HG03521 (cell line): ENCODE data around the gene PHF21A.
"Not testable (repeated sequence)": the region's sequence is repeated elsewhere in the genome, so short reads cannot be mapped to it uniquely, and the experiment has no call there.

Experiments used
- ATAC-seq: cut with Tn5 transposase; IDR thresholded peaks from one replicate; pipeline ENCODE4 v1.9.1; 2021; ENCODE audit warnings: mild to moderate bottlenecking, moderate library complexity; ENCODE audit not compliant: unreplicated experiment

Gene PHF21A

DNA sequence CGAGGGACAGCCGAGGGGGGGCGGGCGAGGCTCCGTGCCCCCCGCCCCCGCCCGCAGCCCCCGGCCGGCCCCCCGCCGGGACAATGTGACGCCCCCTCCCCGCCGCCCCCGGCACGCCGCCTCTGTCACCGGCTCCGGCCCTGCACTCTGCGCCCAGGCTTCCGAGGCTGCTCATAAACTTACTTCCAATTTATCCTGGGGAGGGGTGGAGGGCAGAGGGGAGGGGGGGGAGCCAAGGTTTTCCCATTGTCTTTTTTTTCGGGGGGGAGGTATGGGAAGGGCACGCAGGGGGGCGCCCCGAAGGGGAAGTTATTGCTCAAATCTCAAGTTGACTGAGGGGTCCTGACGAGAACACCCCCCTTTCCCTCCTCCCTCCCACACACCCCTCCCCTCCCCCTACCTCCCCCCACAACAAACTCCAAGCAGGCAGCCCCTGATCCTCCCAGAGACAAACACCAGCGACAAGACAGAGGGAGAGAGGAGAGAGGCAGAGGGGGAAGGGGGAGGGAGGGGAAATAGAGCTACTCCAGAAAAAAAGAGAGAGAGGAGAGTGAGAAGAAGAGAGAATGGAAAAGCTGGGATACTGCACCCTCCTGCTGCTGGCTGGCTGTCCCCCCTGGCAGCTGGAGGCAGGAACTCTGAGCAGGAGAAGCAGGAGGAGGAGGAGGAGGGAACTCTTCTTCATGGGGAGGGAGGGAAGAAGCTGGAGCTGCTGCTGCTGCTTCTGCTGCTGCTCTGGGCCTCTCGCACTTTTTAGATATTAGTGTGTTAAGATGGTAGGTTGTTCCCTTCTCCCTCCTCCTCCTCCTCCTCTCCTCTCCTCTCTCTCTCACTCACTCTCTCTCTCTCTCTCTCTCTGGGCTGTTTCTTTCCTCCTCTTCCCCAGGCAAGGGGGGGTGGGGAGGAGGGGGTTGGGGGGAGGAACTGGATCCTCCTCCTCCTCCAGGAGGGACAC is 631 bp downstream of the PHF21A start:
- peak; percentile 5 for ATAC-seq

DNA sequence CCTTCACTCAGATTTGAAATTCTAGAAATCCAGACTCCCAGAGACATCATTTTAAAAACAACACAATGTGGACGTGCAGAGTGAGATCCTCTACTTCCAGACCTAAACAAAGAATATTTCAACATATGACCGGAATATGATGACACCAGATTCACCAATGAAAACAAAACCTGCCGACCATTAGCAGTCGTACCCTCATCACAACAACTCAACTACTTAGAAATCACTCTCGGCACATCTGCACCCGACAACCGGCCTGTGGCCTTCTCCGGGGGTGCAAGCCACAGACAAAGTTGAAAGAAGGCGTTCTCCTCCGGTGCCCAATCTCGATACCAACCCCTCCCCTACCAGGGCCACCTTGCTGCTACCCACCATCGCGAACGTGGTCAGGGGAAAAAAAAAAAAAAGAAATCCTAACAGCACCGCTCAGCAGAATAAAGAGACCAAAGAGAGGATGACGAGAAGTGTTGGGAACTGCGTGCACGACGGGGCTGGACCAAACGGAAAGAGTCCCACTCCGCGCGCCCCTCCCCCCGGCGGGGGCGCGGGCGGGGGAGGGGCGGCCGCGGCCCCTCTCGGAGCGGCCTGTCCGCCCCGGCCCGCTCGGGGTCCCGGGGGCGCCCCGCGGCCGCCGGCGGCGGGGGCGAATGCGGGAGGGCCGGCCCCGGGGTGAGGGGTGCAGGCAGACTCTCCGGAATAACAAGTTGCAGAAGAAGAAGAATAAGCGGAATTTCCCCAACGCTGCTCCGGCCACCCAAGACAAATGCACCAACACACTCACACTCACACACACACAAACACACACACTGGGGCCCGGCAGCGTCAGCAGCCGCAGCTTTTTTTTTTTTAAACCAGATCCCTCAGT is 1.7 kb downstream of the PHF21A start:
- no peak for ATAC-seq

DNA sequence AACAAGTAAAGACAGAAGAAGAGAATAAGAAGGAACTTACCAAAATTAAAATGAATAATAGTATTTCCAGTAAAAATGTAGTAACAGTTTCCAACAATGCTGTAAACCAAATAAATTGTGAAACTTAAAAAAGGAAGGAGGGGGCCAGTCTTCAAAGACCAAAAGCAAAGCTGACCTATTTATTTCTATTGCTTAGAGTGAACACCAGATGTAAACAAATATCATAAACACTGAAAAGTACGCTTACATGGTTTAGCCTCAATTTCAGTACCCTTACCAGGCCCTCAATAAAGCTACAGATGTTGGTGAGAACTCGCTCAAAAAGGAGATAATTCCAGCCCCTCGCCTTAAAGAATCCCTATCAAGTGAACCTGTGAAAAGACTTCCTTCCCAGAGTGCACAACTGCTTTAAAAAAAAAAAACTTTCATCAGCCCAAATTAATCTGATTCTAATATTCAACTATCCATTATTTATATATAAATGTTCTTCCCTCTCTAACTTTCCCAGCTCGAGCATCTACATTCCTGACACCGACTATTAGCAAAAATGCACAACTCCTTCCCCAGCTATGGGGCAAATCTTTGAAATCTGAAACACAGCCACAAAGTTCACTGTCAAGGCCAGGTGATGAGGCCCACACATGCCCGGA is 2.4 kb downstream of the PHF21A start:
- ATAC-seq = no peak

DNA sequence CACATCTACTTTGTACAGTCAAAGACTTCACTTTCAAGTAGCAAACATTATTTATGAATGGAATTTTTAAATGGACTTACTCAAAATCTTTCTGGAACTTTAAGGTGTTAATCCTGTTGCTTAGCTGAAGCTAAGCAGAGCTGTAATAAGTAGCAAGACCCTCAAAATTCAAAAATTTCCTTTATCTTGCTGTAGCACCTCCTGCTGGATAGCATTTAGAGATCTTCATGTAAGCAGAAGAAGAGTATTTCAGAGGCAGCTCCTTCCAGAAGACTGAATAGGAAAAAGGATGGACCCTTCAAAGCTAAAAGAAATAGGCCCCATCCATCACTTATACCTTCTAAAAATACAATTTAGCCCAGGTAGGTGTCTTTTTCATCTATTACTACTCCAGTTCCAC is 3.4 kb downstream of the PHF21A start:
- ATAC-seq = no peak

DNA sequence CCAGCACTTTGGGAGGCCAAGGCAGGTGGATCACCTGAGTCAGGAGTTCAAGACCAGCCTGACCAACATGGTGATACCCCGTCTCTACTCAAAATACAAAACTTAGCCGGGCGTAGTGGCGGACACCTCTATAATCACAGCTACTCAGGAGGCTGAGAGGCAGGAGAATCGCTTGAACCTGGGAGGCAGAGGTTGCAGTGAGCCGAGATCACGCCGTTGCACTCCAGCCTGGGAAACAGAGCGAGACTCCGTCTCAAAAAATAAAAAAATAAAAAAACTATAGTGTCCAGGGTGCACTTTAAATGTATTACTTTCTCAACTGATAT is 4.6 kb downstream of the PHF21A start:
- ATAC-seq = not testable (repeated sequence)

DNA sequence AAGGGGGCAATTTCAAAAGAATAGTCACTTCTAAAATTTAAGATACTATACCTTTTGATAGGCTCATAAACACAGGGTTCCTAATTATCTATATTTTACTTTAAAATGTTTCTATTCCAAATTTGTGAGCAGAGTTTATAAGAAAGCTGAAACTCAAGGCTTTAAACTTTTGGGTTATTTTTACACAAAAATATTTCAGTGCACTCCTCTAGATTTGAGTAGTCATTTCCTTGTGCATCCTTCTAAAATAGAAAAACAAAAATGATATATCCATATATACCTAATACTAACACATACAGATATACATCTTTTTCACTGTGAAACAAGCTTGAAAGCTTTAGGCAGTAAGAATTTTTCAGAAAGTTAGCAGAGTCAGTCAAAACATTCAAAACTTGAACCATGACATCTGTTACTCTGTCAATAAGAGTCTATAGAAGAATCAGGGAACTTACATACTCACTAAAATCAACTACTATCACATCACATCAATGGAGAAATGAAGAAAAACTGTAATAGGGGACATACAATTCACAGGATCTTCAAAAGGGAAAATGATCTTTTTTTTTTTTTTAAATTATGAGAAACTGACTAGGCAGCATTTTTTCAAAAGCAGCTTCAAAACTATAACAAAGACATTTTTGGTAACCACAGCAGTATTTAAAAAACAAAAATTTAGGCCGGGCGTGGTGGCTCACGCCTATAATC is 5.1 kb downstream of the PHF21A start:
- no peak for ATAC-seq

DNA sequence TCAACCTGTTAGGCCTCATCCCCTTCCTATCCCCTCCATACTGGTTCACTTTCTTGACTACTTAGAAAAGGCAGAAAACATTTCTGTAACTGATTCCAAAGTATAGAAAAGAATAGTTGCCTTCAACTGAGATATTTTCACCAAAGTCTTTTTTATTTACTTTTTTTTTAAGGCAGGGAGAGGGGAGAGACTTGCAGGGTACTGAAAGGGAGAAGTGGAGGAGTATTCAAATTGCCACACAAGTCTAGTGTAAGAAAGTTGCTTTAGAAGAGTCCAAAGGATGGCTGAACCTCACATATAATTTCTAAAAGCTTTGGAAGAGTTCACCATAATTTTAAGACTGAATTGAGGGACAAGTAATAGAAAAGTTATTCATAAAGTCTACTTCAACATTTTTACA is 6.3 kb downstream of the PHF21A start:
- ATAC-seq = no peak

DNA sequence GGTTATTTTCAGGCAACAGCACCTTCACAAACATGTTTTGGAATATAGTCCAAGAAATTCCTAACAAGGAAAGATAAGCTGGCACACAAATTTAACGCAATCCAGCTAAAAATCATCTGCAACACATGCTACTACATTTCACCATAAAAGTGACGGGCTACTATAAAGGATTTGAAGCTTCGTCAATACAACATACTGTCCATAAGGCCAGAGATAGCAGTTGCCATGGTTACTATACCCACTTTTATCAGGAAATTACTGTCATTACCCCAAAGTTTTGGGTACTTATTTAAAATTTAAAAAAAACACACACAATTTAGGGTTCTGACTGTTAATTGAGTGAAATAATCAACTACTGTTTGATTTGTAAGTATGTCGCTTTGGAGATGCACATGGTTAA is 6.9 kb downstream of the PHF21A start:
- ATAC-seq = no peak

DNA sequence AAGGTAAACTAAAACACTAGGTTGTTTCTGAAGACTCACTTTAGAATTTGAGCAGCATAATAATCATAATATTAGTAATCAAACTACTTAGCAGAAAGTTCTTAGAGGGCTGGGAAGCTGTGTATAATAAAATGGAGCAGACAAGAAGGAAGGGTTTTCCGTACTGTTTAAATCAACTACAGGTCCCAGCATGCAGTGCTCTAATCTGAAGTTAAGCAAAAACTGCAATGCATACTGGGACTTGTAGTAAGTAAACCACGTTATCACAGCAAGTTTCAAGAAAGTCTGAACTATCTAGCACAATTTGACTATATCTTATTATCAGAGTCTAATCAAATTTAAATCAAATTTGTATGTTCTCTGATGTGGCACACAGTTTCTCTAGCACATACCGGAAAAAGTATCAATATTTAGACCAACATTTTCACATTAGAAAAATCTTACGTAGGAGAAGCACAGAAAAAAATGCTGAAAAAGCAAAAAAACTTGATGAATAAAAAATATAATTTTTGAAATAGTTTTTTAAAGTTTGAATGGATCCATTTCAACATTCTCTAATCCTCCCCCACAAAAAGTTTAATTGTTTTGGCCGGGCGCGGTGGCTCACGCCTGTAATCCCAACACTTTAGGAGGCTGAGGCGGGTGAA is 8.2 kb downstream of the PHF21A start:
- no peak for ATAC-seq

DNA sequence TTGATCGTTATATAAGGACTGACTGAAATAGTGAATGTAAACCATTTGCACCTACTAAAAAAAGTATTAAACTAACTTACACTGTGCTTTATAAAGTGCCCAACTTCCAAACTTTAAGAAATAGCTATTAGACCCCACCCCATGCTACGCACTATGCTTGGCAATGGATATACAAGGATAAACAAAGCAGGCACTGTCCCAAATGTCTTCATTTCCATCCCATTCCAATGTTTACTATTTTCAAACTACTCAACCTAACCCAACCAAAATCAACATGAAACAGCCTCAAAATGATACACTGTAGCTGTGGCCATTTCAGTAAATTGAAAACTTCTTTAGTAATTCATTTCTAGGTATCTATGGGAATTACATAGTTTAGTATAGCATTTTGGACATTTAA is 12.5 kb downstream of the PHF21A start:
- ATAC-seq = no peak

DNA sequence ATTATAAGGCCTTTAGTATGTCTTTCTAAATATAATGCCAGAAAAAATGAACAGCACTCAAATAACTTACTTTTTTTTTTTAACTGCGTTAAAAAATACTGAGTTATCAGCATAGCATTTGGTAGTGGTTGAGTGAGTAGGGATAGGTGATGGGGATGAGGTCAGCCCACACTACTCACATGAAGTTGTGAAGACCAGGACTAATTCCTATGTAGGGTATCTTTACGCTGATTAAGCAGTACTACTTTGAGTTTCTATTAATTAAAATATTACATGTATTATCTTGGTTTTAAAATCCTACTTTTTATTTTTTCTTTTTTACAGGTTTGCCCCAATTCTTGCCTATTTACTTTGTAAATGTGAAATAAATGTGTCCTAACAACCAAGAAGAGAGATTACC is 13.5 kb downstream of the PHF21A start:
- no peak for ATAC-seq

DNA sequence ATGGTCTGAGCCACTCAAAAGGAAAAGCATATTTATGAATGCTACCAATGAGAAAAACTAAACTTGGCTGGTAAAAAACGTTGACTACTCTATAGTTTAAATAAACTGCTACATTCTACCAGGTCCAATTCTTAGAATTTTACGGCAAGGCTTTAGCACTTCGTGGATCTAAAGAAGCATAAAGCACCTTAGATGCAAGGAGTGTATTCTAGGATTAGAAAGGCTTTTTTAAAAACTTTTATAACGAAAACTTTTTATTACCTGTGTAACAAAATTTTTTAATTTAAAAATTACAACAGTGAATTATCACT is 13.9 kb downstream of the PHF21A start:
- ATAC-seq = no peak

DNA sequence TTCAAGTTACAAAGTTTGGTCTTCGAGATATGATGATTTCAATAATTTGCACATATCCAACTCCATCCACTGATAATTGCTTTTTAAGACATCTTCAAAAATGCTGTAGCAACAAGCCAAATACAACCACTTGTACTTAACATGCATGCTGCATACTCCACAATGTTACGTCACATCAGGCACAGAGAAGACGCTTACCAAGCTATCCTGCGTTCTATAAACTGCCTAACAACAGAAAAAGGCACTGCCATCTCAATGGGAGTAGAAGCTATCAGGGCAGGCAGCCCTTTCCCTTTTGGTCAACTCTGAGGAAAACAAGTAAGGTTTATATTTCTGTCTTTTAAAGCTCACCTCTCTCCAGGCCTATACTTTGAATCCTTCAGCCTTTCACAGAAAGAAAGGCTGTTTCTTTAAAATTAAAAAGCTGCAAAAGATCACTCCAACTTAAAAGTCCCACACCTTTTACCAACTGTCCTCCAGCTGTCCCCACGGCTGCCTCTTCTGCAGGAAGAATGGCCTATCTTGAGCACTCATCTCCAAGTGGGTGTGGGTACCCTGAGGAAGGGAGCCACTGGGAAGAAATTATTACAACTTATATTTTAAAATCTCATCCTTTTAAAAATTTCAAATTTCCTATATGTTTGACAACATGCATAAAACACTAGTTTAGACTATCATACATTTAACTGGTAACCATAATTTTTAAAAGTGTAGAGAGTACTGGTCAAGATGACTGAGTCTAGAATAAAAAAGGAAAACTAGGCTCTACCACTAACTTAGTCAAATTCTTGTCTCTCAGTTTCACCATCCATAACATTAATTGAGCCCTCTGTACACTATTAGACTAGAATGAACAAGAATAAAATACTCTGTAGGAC is 14.5 kb downstream of the PHF21A start:
- no peak for ATAC-seq

DNA sequence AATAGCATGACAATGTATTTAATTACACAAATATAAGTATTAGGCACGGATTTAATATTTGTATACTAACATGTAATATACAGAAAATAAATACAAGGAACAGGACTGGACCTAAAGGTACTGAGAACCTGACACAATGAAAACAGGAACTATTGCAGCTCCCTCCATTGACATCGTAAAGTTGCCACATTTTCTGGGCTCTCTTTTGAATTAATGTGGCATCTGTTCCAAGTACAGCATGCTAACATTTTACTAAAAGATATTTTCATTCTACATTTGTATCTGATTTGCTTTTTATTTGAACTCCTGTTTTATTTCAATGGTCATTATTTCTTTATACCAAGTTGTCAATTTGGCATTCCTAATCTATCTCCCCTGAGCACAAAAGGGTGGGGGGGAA is 15.3 kb downstream of the PHF21A start:
- no peak for ATAC-seq

DNA sequence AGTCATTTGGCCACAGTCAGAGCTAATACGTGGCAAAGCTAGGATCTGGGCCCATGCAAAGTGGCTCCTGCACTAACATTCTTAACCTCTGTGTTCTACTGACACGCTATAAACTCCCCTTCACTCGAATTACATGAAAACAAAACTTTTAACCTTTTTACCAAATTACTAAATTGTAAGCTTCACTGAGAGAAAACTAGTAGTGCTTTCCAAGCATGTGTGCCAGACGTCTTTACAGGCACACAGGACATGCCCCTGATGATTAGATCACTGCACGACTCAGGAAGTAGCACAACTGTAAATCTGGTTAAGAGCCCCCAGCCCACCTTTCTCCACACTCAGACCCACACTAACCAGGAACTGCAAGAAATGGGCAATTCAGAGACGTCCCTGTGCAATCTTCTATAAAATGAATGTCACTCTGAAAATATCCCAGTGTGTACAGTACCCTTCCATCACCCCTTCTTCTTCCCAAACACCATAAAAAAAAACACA is 16.1 kb downstream of the PHF21A start:
- ATAC-seq = no peak

DNA sequence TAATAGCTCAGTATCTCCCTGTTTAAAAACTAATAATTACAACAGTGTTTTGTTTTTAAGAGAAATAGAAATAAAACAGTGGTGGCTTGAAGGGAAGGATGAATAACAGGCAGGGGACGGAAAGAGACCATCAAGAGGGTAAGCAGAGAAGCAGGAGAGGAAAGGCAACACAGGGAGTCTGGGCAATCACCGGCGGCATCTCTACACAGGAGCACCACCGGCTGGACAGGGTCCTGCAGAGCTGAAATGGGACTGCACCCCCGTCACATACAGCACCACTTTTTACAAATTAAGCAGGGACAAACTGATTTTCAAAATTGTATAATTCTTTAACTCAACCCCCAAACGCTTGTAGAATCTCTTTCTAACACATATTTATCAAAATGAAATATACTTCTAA is 18.4 kb downstream of the PHF21A start:
- ATAC-seq = no peak

DNA sequence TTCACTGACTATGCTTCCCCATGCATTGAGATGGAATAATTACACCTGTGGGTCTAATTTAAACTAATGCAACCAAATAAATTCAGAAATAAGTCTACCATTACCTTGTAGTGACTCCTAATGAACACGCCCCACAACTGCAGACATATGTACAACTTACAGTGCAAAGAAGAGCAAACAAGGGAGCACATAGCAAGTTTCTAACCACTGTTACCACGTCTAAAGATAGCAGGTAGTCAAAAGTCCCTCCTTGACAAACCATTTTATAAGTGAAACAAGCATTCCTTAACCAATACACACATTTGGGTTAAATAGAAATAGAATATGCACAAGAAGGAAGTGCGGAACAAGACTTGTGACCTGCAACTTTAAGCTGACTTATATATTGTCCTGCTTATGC is 20.6 kb downstream of the PHF21A start:
- ATAC-seq = peak; percentile 61

DNA sequence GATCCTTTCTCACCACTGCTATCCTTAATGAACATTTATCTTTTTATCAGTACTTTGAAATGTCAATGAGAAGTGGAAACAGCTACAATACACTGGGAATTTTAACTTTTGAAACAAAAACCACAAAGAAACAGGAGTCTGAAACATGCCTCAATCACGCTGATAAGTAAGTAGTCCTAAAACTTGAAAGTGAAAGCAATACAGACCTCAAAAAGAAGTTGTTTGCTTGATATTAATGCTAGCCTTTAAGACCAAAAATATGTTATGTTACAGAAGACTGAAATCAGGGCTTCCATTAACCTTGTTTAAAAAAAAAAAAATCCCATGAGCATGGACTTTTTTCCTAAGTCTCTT is 21.3 kb downstream of the PHF21A start:
- no peak for ATAC-seq

DNA sequence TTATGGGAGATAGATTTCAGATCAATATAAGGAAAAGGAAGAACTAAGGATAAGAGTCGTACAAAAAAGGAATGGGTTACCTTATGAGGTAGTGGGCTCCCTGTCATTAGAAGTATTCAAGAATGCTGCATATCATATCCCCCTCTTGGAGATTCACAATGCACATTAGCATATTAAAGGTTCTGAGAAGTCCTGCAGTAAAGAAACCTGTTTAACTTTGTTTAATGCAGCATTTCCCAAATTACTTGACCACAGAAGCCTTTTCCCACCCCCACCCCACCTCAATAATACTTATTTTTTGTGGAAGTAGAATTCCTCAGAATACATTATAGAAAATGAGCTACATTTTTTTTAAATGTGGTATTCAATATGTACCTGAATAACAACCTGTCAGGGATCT is 30.9 kb downstream of the PHF21A start:
- no peak for ATAC-seq

DNA sequence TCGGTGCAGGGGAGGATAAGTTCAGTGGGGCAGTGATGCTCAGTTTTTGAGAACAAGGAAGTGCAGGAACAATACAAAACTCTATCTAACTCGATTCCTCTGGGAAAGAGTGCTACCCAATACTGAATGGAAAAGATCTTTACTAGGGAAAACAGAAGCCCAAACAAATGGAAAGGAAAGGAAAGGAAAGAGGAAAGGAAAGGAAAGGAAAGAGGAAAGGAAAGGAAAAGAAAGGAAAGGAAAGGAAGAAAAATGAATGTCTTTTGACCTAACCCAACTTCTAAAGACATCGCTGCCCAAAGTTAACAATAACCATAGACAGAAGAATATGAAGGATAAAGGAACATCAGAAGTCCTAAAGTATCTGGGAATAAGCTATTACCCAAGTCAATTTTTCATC is 41.6 kb downstream of the PHF21A start:
- ATAC-seq = no peak
